NCI-H1092 treated with DMSO at 0.1 percent for 48 hours (cell line): Measurements from ENCODE around the gene CBX2.

Source experiments
- DNase-seq: peaks from one replicate; lab custom pipeline; 2025; lab: John Stamatoyannopoulos, UW

CBX2 gene

DNA sequence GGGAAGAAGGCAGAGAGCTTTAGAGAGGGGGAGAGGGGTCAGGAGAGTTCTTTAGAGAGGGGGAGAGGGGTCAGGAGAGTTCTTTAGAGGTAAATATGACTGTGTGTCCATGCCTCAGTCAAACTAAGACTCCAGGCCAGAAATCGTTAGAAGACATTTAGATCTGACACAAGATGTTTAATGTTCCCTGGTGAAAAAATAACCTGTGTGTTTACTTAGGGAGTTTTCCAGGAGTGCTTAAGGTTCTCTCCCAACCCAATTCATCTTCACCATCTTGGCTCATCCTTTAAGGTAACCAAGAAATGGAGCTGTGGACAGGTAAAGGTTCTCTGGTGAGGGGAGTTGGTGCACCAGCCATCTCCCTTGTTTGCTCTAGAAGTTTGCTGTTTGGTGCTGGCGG is 51.5 kb downstream of the CBX2 start:
- no peak for DNase-seq

DNA sequence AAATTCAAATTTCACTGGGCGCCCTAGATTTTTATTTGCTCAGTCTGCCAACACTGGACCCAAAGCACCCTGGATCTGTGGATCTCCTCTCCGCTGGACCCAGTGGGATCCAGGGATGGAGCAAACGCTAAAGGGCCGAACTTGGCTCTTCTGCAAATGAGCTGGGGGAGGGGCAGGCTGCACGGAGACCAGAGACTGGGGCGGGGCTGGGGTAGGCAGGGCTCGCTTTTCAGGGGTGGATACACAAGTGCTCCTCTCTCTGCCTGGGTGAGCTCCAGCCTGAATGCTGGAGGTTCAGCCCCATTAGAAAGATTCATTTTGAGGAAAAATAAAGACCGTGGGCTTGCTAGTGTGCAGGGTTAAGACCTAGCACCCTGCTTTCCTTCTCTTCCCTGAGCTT is 52.4 kb downstream of the CBX2 start:
- DNase-seq: no peak

DNA sequence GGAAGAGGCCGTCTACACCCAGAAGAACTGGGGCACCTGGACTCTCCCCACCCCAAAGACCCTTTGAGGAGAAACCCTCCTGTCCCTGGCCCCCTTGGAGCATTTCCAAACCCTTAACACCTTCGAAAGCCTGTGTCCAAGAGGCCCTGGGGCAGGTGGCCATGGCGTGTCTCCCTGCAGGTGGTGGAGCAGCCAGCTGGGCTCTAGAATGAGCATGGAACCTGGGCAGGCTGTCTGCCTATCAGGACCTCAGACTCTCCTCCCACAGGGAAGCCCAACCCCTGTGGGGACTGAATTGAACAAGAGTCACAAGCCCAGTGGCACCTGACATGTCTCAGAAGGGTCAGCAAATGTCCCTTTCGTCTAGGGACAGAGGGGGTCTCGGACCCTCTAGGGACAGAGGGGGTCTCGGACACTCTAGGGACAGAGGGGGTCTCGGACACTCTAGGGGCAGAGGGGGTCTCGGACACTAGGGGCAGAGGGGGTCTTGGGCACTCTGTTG is 52.9 kb downstream of the CBX2 start:
- no peak for DNase-seq

DNA sequence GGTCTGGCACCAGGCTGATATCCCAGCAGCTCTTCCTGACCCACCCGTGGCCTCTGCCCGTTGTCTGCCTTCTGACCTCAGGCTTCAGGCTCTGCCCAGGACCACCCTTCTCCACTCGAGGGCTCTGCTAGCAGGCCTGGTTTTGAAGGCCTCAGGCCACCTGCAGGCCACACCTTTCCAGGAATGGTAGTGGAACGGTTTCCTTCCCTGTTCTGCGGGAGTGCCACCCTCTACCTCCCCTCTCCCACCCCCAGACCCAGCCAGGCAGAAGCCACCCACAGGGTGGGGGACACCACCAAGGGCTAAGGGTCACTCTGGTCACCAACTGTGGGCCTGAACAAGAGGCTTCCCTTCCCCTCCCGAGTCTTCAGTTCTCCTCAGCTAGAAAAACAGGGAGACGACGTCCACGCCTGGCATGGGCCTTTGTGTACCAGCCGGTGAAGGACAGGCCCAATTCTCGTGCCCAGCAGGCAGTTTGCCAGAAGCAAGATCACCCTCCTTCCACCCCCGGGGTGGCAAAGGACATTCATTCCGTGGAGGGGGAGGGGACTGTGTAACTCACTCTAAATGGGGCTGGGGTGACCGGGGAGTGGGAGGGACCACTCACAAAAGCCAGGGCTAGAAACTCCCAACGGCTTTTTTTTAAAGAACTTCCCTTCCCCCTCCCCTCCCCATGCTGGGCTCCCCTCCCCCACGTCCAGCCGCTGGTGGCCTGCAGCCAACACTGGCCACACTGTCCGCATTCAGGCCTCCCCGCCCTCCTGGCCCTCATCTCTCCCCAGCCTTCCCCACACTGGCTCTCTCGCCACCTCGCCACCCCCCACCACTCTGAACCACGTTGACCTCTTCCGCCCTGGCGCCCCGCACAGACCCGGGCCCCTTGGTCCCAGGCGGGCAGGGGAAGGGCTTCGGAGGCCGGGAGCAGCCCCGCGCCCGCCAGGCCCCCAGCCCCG is 53.6 kb downstream of the CBX2 start:
- peak; percentile 18 for DNase-seq

DNA sequence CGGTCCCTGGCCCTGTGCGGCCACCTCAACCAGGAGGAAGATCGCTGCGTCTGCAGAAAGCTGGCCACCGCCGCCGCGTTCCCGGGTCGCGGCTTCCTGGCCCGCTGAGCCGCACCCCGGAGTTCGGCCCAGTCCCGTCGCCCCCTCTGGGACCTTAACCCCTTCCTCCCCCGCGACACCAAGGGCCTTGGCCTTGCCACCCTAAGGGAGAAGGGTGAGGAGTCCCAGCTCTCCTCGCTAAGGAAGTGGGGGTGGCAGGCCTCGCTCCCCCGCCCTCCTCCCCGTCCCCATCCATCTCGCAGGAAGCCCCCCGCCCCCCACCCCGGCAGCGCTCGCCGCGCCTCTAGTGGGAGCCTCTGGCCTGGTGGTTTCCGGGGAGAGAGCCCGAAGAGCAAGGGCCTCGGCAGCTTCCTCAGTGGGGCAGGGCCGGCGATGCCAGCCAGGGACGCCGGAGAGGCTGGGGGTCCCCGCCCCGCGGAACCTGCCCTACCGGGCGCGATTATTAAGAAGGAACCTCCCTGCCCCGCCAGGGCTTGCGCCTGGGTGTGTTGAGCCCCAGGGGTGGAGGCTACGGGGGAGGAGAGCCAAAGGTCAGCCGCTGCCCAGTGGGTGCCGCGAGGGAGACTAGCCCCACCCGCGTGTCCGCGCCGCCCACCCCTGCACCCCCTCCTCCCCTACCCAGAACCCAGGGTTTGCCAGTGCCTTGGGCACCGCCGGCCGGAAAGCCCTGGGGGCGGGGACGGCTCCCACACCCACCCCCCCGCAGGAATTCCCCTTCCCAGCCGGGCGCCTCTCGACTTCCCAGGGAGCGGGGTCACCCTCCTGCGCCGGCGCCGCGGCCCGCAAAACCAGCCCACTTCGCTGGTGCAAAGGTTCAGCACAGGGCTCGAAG is 54.5 kb downstream of the CBX2 start:
- DNase-seq: no peak

DNA sequence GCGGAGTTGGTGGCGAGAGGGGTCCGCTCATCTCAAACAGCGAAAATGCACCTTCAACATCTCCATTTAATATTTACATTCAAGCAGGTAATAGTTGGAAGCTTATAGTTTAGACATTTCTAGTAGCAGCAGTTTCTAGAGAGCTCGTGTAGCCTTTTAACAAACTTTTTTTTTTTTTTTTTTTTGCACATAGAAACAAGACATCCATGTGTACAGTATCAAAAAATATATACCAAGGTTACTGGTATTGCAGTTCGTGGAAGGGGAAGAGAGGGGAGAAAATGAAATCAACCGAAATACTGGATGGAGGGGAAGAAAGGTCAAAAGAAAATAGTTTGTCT is 55.1 kb downstream of the CBX2 start:
- no peak for DNase-seq

DNA sequence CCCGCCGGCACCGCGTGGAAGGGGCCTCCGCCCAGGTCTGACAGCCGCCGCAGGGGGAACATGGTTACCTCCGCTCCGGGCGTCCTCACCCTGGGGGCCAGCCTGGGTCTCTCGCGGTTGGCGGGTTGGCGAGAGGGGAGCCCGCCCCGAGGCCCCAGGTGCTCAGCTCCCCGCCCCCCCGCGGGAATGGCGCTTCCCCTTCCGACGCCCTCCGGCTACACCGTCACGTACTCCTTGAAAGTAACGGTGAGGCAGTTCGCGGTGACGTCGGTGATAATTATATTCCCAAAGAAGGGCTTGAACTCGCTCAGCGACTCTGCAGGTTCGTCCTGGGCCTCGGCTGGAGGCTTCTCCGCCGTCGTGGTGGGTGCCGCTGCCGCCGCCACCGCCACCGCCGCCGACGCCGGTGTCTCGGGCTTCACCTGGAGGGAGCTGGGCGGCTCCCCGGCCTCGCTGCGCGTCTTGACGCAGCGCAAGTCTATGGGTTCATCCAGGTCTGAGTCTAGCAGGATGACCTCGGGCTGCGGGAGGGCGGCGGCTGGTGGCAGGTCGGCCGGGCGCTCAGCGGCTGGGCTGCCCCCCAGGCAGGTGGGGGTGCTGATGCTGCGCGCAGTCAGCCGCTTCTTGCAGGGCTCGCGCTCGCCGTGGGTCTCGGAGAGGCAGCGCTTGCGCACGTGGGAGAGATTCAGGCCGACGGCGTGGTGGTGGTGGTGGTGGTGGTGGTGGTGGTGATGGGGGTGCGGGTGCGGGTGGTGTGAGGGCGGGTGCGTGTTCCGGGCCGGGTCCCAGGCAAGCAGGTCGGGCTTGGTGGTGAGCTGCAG is 56.0 kb downstream of the CBX2 start:
- no peak for DNase-seq

DNA sequence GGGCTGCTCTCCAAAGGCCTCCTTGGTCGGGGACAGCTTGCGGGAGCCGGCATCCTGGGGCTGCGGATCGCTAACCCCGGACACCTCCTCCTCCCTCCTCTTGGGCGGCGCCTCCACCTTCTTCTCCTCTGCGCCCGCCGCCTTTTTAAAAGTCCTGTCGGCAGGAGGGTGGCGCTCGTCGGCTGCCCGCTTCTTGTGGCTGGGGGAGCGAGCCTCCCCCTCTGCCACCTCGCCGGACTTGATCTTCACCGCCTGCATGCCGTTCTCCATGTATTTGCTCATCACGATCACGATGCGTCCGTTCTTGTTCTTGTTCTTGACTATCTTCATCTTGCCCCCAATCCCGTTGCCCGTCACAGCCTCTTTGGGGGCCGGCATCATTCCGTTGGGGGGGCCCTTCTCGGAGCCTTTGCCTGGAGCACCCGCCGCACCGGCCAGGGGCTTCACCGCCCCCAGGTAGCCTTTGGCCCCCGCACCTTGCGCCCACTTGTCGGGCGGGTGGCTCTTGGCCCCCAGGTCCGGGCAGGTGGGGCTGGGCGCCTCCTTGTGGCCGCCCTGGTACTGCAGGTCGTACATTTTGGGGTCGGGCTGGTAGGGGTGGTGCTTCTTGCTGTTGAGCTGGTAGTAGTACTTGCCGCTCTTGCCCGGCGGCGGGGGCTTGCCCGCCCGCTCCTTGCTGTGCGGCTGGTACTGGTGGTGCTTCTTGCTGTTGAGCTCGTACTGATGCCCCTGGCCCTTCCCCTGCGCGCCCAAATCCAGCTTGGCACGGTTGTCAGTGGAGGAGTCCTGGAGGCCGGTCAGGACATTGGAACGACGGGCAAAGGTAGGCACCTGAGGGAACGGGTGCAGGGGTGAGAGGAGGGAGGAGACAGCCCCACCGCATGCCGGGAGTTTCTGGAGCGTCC is 56.9 kb downstream of the CBX2 start:
- DNase-seq: no peak

DNA sequence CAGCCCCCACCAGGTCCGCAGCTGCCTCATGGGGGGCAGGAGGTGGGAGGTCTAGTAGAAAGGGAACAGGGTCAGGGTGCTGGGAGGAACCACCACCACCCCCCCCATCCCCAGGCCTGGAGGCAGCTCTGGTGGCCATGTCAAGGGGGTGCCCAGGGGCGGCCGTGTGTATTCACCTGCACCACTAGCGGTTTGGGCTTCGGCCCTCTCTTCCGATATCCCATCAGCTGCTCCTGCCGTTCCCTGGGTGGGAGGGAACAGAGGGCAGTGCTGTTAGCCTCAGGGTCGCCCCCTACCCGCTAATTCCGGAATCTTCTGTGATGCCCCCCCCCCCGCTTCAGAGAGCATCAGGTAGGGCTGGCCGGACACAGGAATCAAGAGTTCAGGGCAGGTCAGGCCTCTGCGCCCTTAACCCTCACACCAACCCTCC is 57.5 kb downstream of the CBX2 start:
- no peak for DNase-seq

DNA sequence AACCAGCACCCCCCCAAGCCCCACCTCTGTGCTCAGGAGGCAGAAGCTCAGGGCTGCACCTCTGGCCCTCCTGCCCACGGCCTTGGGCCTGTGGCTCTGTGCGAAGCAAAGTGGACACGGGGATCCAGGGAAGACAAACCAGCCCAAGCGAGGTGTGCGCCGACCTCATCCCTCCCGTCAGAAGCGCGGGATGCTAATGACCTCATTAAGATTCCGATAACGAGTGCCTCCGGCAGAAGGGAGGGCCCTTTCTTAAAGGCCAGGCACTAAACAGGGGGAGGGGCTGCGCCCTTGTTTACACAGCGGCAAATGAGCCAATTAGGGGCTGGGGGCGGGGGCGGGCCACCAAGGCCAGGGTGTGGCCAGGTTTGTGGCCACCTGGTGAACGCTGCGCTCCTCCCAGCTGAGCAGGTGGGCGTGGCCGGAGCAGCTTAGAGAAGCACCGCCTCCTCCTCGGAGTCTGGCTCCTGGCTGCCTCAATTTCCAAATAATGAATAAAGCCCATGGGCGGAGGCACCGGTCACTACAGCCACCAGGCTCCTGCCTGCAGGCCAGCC is 58.1 kb downstream of the CBX2 start:
- DNase-seq: no peak

DNA sequence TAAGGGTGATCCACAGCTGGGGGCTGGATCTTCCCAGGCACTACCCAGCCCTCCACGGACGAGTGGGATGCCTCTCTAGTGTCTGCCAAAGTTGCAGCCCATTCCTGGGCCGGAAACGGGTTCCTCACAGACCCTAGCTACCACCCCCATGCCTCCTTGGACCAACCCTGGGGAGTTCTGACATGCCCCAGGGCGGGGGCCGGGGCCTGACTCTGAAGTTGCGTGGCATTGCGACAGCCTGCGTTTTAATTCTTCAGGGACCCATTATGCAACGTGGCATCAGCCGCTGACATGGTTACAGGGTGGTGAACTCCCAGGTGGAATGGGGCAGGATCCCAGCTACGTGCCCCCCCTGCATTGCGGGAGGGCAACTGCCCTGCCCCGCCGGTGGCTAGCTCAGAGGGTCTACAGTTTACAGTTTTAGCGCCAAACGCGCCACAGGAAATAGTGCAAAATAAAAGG is 58.6 kb downstream of the CBX2 start:
- no peak for DNase-seq

DNA sequence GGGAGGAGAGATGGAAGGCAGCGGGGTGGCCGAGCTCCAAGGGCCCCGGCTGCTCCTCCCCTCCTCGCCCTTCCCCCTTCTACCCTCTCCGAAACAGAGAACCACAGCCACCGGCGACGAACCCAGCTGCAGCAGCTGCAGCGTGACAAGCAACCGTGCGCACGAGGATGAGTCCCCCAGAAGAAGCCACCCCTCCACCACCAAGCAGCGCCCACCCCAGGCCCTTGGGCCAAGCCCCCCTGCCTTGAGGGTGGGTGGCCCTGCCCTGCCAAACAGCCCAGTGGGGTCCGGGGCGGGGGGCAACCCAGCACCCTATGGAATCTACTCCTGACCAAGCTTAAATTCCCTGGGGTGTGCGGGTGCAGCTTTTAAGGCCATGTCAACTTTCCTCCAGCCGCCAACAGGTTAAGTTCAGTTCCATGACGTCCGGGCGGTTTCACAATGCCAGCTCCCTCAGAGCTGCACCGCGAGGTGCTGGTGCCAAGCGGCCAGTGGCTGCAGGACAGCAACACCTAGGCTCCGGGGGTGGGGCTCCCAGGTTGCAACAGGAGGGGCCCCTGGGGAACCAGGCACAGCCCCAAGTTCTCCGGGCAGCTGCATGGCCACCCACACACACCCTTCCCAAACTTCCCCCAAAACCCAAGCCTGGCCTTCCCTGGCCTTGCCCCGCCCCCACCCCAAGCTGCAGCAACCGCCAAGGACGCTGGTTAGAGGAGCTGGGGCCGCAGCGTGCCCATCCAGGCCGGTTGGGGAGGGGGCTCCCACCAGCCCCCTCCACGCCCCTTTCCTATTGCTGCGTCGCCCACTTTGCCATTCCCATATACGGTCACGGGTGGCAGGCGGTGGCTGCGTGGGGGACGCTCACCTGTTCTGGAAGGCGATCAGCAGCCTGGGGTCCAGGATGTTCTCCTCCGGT is 59.3 kb downstream of the CBX2 start:
- DNase-seq: no peak
